GM12873 (cell line): ENCODE measurements around the gene AQP12A.
"Not testable (repeated sequence)": the region's sequence is repeated elsewhere in the genome, so short reads cannot be mapped to it uniquely, and the experiment has no call there.

Experiments used
- TF ChIP-seq, protein P1 (sequence below): IDR thresholded peaks from 2 replicates; pipeline ENCODE4 v1.5.1; 2012; ENCODE audit warnings: low read depth, mild to moderate bottlenecking, moderate library complexity, low read length, control low read depth; ENCODE audit not compliant: insufficient read depth; ENCODE audit errors: missing control alignments

Gene AQP12A, protein sequence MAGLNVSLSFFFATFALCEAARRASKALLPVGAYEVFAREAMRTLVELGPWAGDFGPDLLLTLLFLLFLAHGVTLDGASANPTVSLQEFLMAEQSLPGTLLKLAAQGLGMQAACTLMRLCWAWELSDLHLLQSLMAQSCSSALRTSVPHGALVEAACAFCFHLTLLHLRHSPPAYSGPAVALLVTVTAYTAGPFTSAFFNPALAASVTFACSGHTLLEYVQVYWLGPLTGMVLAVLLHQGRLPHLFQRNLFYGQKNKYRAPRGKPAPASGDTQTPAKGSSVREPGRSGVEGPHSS

DNA sequence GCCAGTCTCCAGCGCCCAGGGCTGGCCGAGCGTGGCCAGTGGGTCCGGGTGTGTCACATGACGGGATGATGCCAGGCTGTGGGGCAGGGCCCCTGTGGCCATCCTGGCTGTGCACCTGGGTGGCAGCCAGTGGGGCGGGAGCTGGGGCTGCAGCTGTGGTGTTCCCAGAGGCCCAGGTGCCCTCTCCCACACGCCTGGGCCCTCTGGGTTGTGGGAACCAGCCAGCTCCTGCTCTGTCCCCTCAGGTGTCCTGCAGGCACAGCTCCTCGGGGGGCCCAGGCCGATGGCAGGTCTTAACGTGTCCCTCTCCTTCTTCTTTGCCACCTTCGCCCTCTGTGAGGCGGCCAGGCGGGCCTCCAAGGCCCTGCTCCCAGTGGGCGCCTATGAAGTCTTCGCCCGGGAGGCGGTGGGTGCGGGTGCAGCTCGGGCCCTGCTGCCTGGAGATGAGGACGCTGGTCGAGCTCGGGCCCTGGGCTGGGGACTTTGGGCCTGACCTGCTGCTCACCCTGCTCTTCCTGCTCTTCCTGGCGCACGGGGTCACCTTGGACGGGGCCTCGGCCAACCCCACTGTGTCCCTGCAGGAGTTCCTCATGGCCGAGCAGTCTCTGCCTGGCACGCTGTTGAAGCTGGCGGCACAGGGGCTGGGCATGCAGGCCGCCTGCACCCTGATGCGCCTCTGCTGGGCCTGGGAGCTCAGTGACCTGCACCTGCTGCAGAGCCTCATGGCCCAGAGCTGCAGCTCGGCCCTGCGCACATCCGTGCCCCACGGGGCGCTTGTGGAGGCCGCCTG is at the start of gene AQP12A:
Gene AQP12A (plus strand): TSS at position 236 of the 790 bp plus-strand sequence. CDS start 48 bp downstream, at position 284.
- TF ChIP-seq, protein P1, sequence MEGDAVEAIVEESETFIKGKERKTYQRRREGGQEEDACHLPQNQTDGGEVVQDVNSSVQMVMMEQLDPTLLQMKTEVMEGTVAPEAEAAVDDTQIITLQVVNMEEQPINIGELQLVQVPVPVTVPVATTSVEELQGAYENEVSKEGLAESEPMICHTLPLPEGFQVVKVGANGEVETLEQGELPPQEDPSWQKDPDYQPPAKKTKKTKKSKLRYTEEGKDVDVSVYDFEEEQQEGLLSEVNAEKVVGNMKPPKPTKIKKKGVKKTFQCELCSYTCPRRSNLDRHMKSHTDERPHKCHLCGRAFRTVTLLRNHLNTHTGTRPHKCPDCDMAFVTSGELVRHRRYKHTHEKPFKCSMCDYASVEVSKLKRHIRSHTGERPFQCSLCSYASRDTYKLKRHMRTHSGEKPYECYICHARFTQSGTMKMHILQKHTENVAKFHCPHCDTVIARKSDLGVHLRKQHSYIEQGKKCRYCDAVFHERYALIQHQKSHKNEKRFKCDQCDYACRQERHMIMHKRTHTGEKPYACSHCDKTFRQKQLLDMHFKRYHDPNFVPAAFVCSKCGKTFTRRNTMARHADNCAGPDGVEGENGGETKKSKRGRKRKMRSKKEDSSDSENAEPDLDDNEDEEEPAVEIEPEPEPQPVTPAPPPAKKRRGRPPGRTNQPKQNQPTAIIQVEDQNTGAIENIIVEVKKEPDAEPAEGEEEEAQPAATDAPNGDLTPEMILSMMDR: not testable (repeated sequence)

DNA sequence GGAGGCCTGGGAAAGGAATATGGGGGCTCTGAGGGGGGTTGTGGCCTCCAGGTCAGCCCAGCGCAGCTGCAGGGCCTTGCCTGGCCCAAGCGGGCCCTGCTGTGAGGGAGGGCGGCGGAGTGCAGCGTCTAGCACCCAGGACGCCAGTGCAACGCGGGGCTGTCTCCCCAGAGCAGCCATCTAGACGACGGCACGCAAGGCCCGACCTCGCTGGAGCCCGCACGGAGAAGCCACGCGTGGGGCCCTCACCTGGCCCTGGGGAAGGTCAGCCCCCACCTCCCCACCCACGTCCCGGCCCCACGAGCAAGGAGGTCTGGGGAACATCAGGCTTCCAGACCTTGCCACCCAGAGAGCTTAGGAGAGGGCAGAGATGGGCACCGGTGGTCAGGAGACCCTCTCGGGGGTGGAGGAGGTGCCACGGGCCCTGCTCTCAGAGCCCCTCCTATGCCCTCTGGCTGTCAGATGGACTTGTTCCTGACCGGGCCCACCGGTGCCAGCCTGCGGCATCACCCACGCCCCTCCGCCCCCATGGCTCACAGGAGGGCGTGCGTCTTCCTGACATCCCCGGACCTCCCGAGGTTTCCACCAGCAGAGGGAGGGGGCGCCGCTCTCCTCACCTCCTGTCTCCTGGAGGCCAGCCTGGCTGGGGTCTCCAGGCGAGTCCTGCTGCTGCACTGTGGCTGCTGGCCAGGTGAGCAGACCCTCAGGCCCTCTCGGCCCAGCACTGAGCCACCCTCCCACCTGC is 49.4 kb upstream of the AQP12A start:
- TF ChIP-seq, protein P1: no peak

DNA sequence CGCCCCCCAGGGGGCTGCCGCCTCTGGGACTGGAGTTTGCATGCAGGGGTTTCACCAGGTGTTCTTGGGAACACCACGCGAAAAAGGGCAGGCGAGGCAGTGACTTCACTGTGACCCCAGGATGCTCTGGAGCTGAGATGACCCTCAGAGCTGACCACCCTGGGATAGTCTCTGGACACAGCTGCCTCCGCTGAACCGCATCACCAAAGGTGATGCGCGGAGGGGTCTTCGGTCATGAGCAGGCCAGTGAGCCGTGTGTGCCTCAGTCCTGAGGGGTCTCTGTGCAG is 48.9 kb upstream of the AQP12A start:
- TF ChIP-seq, protein P1: no peak

DNA sequence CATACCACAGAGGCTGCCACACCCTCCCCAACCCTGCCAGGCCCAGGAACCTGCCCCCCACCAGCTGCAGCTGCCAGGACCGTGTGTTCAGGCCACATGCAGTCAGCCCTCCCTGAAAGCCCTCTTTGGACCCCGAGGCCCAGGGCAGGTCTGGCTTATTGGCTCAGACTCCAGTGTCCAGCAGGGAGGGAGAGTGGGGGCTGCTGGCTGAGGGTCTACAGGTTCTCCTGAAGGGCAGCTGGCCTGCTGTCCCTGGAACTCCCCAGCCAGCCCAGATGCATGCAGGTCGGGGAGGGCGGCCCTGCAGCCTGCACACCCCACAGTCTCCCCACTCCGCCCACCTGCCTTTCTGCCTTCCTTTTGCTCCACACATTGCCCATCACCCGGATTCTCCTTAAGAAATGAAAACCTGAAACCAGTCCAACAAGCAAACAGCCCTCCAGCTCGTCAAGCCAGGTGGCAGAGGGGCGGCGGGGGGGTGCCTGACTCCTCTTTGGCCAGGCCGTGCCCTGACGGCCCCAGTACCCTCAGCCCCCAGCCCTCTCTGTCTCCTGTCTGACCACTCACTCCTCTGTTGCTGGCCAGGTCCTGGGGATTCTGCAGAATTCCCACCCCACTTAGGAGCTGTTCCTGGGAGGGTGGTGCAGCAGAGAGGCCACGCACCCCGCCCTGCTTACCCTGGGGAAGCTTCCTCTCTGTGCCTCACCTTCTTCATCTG is 48.4 kb upstream of the AQP12A start:
- TF ChIP-seq, protein P1: no peak

DNA sequence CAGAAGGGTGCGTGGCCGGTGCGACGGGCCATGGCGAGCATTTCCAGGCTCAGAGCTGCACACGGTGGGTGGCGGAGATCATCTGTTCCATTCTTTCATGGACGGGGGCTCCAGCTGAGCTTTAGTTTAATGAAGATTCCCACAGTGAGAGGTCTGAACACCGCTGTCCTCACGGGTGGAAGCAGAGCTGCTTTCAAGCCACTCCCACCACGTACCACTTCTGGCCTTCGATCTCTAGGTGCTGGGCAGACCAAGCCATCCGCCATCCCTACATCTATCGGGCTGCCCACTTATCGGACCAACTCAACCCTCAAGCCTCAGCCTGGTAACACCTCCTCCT is 47.9 kb upstream of the AQP12A start:
- TF ChIP-seq, protein P1: no peak

DNA sequence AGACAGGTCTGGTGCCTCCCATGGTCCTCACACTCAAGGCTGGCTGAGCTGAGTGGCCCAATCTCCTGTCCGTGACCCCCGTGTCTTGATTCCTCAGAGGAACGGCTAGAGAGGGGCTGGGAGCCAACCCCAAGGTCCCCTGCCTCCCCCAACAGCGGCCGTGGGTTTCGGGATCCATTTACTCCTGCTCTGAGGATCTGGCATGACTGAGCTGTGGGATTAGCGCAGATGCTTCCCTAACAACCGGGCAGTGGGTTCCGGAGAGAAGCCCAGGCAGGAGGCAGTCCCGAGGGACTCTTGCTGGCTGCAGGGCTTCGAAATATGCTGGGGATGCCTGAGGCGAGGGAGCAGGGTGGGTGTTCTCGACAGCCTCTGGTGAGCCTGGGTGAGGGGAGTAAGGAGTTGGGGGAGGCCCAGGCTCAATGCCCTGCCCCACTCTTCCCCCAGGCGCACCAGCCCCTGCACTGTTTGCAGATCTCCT is 47.5 kb upstream of the AQP12A start:
- TF ChIP-seq, protein P1: no peak

DNA sequence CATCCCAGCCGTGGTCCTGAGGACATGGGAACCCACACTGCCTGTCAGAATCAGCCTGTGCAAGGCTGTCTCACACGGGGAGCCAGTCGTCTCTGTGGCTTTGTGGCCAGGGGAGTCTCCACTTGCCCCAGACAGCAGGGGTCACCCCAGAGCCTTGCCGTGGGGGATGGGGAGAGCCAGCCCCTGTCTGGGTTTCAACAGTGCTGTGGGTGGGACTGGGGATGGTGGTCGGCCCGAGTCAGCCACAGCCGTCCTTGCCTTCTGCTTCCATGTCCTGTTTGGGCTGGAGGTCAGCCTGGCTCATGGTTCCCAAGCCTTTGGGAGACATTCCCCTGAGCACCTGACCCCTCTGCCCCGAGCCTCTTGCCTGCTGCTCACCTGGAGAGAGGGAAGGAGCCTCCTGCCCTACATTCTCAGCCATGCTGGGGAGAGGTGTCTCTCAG is 46.8 kb upstream of the AQP12A start:
- TF ChIP-seq, protein P1: no peak
